HG02870 (cell line): ENCODE results near the gene KLHL30.
"Not testable (repeated sequence)": the region's sequence is repeated elsewhere in the genome, so short reads cannot be mapped to it uniquely, and the experiment has no call there.

Experiments
- ATAC-seq: cut with Tn5 transposase; IDR thresholded peaks from one replicate; pipeline ENCODE4 v1.9.1; 2021; ENCODE audit warnings: mild to moderate bottlenecking, moderate library complexity; ENCODE audit not compliant: unreplicated experiment

Gene KLHL30

DNA sequence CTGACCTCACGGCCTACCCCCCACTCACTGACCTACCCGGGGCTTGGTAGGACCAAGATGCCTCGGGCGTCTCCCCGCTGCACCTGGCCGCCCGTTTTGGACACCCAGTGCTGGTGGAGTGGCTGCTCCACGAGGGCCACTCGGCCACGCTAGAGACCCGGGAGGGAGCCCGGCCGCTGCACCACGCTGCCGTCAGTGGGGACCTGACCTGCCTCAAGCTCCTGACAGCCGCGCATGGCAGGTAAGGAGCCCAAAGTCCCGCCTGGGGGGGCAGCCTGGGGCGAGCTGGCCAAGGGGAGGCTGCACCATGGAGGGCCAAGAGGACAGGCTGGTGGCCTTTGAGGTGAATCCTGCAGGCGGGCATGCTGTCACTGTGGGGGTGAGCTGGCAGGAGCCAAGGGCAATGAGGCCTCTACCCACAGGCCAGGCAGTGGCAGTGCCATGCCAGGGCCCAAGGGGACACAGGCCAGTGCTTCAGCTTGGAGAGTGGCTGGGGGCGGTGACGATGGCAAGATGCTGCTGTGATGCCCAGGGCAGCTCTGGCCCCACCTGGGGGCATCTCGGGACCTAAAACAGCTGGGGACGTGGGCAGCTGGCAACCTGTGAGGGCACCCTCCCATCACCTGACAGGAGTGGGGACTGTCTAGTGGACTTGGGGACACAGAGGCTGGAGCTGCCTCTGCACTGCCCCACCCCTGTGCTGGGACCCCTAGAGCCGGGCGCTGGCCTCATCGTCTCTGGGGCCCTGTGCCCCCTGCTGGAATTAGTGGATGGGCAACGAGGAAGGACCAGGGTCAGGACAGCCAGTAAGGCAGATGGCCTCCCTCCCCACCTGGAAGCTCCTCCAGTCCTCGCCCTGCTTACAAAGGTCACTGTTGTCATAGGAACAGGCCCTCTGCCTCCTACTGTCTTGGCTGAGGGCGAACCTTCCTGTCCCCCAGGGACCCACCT is 36.3 kb upstream of the KLHL30 start:
- ATAC-seq: no peak

DNA sequence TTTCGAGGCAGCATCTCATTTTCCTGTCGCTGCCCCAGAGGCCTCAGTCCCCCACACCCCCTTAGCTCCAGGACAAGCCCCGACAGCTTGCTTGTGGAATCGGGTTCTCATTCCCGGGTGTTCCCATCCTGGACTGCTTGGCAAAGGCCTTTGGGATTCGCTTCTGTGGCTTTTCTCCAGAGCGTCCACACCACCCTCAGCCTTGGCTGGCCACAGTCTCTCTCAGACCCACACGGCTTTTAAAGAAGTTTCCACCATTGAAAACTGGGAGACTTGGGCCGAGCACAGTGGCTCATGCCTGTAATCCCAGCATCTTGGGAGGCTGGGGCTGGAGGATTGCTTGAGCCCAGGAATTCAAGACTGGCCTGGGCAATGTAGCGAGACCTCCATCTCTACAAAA is 35.6 kb upstream of the KLHL30 start:
- ATAC-seq: no peak

DNA sequence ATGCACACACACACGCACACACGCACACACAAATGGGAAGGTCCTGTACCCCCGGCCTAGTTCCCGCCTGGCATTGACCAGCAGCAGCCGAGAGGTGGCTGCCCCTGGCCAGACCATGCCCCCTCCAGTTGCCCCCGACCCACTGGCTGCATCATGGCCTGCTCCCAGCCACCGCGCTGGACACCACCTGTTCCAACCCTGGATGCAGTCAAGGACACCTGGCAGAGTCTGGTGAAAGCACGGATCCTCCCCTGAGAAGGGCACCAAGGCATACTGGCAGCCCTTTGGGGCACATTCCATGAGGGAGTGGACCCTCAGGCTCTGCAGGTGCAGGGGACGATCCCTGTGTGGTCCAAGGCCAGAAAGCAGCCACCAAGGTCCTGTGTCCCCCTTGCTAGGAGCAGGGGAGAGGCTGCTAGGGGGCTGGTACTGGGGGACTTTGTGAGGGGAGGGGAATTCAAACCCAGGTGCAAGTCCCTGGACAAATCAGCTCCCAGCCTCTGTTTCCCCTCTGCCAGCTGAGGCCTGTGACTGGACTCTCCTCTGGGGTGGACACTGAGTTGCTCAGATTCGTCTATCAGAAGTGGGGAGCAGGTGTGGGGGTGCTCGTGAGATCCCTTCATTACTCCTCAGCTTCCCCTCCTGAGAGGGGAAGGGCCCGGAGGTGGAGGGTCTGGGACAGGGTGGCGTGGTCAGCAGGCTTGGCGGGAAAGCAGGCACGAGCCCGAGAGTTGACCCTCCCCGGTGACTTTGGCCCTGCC is 34.8 kb upstream of the KLHL30 start:
- no peak for ATAC-seq

DNA sequence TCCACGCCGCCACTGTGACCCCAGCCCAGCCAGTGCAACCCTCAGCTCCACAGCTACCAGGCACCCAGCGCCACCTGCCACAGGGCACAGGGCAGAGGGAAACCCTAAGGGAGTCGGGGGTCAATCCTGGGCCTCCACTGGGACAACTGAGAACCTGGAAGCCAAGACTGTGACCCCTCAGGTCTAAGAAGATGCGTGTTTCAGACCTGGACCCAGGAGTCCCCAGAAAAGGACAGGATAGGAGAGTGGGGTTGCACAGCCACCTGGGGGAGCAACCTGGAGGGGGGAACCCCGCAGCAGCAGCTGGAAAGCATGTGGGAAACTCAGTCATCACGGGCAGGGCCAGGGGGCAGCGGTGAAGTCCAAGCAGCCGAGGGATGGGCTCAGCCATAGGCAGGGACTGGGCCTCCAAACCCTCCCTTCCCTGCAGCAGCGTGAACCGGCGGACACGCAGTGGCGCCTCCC is 34.2 kb upstream of the KLHL30 start:
- no peak for ATAC-seq

DNA sequence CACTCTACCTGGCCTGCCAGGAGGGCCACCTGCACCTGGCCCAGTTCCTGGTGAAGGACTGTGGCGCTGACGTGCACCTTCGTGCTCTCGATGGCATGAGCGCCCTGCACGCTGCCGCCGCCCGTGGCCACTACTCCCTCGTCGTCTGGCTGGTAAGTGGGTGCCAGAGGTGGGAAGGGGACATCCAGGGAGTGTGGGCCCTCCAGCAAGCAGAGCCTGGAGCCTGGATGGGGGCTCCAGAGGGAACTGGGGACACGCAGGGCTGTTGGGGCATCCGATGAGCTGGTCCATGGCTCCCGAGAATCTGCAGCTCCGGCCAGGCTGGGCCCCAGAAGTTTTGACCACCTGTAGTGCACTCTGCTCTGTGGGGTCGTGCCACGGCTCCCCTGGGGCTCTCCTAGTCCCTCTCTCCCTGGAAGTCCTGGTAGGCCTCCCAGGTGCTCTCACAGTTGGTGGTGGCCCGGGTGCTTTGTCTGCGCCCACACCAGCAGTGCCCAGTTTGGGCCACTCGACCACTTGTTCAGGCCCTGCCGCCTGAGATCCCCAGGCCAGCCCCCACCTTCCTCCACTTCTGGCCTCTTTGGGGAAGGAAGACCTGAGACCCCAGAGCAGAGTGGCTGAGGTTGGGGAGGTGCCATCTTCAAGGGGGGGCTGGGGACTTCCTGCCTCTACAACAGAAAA is 33.6 kb upstream of the KLHL30 start:
- ATAC-seq: no peak

DNA sequence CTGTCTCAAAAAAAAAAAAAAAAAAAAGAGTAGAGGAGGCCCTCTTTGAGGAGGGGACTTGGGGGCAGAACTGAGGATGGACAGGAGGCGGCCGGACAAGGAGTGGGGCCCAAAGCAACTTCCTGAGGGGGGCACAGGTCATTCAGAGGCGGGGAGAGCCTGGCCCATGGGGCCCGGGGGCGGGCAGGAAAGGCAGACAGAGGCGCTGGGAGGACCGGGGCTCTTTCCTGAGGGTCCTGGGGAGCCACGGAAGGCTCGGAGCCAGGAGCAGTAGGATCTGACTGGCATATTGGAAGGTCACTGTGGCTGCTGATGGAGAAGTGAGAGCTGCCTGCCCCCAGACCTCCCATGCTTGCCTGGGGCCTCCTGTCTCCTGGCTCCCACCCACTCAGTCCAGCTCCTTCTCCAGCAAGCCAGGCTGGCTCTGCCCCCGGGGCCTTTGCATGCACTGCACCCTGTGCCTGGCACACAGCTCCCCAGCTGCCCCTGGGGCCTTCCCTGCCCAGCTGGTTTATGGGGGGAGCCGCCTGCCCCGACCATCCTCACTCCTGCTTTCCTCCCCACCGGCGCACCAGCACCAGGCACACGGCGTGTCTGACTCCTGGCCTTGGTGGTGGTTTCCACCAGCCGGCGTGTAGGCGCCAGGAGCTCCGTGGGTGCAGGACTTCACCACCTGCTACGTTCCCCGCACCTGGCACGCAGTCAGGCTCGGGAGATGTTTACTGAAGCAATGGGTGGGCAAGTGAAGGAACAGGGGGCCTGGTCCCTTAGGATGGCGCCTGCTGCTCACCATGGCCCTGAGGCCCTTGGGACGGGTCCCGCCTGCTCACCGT is 32.7 kb upstream of the KLHL30 start:
- ATAC-seq: no peak

DNA sequence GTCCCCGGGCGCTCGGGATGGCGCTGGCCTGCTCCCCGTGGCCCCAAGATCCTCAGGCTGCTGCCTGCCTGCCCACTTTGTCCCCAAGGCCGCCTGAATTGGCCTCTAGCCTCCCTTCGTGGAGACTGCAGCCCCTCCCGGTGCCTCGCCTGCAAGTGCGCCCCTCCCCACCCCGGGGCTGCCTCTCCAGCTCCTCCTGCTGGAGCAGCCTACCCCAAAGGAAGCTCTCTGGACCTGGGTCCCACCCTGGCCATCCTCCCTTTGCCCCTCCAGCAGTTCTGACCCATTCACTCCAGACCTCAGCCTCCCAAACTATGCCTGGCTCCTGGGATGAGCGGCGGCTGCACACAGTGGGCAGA is 32.1 kb upstream of the KLHL30 start:
- no peak for ATAC-seq

DNA sequence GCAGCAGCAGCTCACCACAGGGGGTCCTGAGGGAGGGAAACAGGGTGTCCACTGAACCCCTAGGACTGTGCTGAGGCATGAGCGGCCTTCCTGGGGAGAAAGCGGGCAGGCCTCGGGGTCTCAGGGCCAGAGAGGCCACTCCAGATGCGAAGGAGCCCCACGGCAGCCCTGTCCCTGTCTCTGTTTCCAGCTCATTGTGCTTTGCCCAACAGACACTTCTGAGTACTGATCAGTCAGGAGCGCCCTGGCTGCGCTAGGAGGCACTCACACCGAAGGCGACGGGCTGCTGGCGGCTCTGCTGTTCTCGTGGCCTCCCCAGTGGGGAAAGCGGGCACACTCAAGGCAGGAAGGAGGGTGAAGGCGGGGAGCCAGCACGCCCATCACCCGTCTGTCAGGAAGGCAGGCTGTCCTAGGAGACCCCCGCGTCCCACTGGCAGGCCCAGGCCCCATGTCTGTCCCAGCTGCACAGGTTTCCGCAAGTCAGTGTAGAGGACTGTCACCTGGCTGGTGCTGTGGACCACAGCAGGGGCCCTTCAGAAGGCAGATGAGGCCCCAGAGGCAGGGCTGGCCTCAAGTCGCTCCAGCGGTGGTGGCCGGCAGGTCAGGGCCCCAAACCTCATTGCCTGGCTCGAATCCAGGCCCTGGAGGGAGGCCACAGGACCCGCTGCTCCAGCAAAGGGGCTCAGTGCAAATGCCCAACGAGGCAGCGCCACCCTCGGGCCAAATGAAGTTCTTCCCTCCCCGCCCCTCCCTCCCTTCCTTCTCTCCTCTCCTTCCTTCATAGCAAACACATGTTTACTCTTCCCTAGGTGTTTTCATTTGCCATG is 31.6 kb upstream of the KLHL30 start:
- ATAC-seq: peak; percentile 7

DNA sequence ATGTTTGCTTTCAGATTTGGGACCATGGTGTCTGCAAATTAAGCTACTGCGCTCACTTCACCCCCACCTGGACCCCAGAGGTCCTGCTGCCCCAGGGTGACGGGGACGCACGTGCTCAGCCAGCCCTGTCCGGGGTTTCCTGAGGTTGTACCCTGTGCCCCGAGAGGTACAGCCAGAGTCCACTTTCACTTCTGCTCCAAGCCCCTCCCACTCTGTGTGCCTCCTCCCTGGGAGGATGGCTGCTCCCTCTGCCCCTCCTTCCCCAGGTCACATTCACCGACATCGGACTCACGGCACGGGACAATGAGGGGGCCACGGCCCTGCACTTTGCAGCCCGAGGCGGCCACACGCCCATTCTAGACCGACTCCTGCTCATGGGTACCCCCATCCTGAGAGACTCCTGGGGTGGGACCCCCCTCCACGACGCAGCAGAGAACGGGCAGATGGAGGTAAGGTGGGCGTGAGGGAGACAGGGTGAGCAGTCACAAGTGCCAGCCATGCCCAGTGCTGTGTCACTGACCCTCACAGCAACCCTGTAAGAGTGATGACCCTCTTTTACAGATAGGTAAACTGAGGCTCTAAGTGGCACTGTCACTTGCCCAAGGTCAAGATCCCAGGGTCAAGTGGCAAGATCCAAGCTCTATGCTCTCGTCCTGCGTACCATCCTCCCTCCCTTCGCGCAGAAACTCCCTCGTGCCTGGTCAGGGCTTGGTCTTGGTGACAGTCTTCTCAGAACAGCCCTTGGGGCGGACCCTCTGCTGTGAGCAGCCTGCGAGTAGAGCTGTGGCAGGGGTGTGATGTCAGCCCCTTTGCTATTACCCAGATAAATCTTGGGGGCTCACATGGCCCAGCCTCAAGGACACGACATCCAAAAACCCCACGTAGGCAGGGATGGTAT is 30.7 kb upstream of the KLHL30 start:
- ATAC-seq: peak; percentile 78

DNA sequence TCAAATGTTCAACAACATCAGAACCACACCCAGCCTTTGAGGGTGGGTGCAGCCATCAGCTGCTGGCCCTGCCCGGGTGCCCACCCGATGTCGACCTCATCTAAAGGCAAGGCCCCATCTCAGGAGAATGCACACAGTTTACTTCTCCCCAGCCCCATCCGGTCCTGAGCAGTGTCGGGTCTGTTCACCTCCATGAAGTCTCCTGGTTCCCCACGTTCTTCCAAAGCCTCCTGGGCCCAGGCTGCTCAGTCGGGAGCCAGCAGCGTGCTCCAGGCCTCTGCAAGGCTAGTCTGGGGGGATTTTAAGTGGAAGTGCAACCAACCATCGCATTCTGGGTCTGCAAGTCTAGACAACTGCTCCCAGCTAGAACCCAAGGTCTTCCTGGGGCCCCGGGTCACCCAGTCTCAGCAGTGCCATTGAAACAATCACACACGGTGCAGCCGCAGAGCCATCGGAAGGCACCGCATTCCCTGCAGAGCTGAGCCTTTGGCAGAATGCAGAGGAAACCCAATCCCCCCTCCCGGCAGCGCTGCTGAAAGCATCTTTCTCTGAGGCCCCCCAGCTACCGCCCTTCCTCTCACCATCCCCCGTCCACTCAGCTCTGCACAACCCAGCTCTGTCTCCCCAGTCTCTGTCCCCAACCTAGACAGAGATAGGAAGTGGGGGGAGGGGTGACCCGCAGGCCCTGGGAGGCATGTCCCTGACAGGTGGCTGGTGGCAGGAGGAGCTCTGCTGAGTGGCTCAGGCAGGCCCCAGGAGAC is 29.9 kb upstream of the KLHL30 start:
- no peak for ATAC-seq

DNA sequence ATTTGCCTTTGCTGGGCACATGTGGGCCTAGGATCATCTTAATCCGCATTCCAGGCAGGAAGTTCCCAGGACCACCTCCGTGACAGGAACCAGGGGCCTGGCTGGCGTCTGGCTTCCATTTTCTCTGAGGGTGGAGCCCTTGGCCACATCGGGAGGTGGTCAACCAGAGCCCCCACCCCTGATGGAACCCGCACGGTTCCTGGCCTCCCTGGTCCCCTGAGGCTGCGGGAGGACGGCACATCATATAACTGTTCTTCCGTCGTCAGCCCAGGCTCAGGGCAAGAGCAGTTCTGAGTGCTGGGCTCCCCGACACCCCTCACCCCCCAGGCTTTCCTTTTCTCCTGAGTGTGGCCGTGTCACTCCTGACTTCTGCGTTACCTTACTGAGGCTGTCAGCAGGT is 24.9 kb upstream of the KLHL30 start:
- ATAC-seq: no peak

DNA sequence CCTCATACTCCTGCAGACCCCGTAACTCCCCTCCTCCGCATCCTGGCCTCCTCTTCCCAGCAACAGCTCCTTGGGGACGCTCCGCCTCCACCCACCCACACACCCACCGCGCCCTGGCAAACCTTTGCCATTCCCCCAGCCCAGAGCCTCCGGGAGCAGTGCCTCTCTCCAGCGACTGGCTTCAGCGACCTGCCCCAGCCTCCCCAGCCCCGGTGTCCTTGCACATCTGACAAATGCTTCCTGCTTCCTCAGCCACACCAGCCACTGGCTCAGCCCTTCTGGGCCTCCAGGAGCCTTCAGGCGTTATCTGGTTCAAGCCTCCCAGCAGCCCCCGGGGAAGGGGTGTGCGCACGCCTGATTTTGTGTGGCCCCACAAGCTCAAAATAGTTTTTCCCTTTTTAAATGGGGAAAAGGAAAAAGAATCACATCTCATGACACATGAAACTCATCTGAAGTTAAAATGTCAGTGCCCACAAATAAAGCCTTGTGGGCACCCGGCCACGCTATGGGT is 24.1 kb upstream of the KLHL30 start:
- ATAC-seq: no peak

DNA sequence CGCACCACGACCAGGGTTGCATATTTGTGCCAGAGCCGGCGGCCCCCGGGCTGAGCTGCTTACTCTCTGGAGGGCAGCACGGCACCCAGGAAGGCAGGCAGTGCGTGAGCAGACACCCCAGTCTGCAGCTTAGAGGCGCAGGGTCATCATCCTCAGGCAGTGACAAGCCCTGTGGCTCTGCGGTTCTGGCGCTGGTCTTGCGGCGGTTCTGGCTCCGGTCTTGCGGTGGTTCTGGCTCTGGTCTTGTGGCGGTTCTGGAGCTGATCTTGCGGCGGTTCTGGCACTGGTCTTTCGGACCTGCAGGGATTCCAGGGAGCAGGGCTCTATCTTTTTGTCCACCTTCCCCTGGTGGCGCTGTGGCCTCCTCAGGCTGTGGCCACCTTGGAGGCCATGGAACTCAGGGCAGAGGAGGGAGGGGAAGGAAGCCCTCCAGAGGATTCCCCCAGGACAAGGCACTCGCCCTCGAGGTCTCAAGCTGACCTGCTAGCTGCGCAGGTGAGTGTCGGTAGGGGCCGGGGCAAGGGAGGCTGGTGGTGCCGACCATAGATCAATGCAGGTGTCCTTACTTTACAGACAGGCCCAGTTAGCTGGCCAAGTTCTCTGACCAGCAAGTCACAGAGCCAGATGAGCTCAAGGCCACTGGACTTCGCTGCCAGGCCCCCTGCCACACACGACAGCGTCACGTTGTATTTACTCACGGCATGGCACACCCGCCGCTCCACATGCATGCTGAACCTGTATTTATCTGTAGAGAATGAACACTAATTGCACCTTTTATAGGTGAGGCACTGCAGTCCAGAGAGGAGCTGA is 23.4 kb upstream of the KLHL30 start:
- ATAC-seq: no peak

DNA sequence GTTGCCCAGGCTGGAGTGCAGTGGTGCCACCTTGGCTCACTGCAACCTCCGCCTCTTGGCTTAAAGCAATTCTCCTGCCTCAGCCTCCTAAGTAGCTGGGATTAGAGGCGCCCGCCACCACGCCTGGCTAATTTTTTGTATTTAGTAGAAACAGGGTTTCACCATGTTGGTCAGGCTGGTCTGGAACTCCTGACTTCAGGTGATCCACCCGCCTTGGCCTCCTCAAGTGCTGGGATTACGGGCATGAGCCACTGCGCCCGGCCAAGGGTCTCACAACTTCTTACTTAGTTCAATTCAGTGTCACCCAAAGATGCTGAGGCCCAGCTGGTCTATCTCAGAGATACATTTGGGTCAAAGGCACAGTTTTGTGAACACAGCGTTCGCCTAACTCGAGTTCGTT is 22.8 kb upstream of the KLHL30 start:
- not testable (repeated sequence) for ATAC-seq

DNA sequence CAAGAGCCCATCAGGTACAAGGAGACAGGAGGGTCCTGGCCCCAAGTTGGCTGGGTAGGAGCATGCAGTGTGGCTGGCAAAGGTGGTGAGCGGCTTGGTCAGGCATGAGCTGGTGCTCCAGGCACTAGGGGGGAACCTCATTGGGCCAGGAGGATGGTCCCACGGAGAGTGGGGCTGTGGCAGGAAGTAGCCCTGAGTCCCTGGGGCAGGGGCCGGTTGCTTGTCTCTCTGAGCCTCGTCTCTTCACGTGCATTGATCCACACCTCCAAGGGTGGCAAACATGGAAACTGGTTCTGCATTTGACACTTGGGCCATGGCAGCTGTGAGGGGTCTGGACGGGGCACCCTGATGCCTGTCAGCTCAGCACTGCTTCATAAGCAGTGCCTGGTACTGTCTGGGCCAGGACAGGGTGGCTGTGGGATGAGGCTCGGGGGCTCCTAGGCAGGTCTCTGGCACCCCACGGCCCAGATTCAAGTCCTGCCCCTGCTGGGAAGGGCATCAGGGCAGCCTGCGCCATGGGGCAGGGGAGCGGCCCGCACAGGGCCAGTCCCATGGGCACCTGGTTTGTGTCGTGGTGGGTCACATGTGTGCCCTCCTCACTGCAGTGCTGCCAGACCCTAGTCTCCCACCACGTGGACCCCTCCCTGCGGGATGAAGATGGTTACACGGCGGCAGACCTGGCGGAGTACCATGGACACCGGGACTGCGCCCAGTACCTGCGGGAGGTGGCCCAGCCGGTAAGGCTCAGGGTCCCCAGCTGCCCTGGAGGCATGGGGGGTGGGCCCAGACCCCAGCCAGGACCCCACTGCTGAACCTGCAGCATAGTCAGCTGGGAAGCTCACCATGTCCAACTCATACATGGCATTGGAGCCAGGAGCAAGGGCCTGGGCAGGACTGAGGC is 21.9 kb upstream of the KLHL30 start:
- no peak for ATAC-seq
